Panc1 (cell line): ENCODE measurements around the gene ZNF653.

ENCODE experiments used
- POLR2AphosphoS5 ChIP-seq: IDR thresholded peaks from 2 replicates; pipeline ENCODE4 v1.6.1; 2012; ENCODE audit warnings: mild to moderate bottlenecking, low read depth, low read length, moderate library complexity
- SIN3A ChIP-seq: IDR thresholded peaks from 2 replicates; pipeline ENCODE4 v1.6.1; 2012; ENCODE audit warnings: low read depth, mild to moderate bottlenecking, low read length, moderate library complexity, borderline replicate concordance; ENCODE audit not compliant: insufficient read depth
- TCF7L2 ChIP-seq: IDR thresholded peaks from 2 replicates; pipeline ENCODE4 v1.6.1; 2011; ENCODE audit warnings: mild to moderate bottlenecking, low read depth, low read length, inconsistent platforms
- TF ChIP-seq, protein P1 (sequence below): fragments of 450-650 bp; IDR thresholded peaks from 2 replicates; pipeline ENCODE4 v1.5.1; 2017; ENCODE audit warnings: mild to moderate bottlenecking
- TF ChIP-seq, protein P2 (sequence below), 2 experiments: IDR thresholded peaks; 2 replicates each; pipeline ENCODE4 v1.6.1; 2011 to 2012; ENCODE audit warnings: low read depth in 2 of 2, control low read depth in 1 of 2, low read length in 1 of 2, mild to moderate bottlenecking in 1 of 2, moderate library complexity in 1 of 2; ENCODE audit not compliant: insufficient read depth in 1 of 2

DNA sequence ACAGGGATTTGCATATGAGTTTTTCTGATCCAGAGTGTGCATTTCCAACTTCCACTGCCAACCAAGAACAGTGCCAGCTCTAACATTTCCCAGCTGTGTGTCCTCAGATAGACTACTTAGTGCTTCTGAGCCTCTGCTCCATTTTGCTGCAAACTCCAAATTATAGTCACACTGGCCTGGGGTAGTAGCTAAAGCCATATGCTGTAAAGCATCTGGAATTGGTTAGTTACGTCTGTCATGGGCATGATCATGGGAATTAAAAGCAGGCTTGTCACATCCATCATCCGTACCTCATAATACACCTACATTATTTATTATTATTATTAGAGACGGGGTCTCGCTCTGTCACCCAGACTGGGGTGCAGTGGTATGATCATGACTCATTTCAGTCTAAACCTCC is 31.9 kb downstream of the ZNF653 start:
- TF ChIP-seq, protein P1, sequence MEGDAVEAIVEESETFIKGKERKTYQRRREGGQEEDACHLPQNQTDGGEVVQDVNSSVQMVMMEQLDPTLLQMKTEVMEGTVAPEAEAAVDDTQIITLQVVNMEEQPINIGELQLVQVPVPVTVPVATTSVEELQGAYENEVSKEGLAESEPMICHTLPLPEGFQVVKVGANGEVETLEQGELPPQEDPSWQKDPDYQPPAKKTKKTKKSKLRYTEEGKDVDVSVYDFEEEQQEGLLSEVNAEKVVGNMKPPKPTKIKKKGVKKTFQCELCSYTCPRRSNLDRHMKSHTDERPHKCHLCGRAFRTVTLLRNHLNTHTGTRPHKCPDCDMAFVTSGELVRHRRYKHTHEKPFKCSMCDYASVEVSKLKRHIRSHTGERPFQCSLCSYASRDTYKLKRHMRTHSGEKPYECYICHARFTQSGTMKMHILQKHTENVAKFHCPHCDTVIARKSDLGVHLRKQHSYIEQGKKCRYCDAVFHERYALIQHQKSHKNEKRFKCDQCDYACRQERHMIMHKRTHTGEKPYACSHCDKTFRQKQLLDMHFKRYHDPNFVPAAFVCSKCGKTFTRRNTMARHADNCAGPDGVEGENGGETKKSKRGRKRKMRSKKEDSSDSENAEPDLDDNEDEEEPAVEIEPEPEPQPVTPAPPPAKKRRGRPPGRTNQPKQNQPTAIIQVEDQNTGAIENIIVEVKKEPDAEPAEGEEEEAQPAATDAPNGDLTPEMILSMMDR = no peak
- TF ChIP-seq POLR2AphosphoS5 (no peak), TCF7L2 (no peak), SIN3A (no peak)
- TF ChIP-seq, protein P2, sequence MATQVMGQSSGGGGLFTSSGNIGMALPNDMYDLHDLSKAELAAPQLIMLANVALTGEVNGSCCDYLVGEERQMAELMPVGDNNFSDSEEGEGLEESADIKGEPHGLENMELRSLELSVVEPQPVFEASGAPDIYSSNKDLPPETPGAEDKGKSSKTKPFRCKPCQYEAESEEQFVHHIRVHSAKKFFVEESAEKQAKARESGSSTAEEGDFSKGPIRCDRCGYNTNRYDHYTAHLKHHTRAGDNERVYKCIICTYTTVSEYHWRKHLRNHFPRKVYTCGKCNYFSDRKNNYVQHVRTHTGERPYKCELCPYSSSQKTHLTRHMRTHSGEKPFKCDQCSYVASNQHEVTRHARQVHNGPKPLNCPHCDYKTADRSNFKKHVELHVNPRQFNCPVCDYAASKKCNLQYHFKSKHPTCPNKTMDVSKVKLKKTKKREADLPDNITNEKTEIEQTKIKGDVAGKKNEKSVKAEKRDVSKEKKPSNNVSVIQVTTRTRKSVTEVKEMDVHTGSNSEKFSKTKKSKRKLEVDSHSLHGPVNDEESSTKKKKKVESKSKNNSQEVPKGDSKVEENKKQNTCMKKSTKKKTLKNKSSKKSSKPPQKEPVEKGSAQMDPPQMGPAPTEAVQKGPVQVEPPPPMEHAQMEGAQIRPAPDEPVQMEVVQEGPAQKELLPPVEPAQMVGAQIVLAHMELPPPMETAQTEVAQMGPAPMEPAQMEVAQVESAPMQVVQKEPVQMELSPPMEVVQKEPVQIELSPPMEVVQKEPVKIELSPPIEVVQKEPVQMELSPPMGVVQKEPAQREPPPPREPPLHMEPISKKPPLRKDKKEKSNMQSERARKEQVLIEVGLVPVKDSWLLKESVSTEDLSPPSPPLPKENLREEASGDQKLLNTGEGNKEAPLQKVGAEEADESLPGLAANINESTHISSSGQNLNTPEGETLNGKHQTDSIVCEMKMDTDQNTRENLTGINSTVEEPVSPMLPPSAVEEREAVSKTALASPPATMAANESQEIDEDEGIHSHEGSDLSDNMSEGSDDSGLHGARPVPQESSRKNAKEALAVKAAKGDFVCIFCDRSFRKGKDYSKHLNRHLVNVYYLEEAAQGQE (IDR thresholded peaks at IDR 0.05; ENCODE audit: insufficient read depth in 1 of 2, low read depth in 2 of 2, low read length in 1 of 2) = no peak
